Left kidney (tissue), 2 donors: ENCODE measurements around the gene SGK1. TPM values are rescaled to one million over a fixed set of nuclear protein-coding genes. Genes with fewer than 3 reads are reported as not detected.
"Not testable (repeated sequence)": the region's sequence is repeated elsewhere in the genome, so short reads cannot be mapped to it uniquely, and the experiment has no call there.

Source experiments
- DNase-seq: peaks from one replicate; pipeline ENCODE4 v3.0.0-alpha.2; 2013
- polyA plus RNA-seq: library from polyadenylated mRNA; unstranded; fragments of 120-200 nt; gene quantifications from one replicate; pipeline ENCODE4 v1.2.1, GENCODE V29; 2013; ENCODE audit not compliant: insufficient read length

SGK1 gene
- polyA plus RNA-seq, 1 donor: 88.6 TPM

- not testable (repeated sequence) for DNase-seq
Measured at GRCh38 chr6:134255280-134255679, 62.6 kb downstream of the SGK1 start.

DNA sequence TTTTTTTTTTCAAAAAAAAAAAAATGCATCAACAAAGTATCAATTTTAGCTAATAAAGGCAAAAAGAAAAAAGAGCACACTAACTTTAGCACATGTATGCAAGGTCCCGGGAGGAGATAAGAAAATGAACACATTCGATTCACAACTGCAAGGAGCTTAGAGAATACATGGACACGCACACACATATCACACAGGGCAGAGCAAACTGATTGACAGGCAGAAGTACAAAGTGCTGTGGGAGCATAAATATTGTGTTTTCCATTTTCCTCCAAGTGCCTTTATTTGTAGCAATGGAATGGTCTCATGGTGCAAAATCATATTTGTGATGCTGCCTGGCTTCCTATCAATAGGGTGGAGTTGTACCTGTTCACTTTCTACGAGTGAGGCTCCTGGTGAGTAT, 63.8 kb downstream of the SGK1 start:
- DNase-seq: no peak

GRCh38 chr6:134253681-134254080, 64.2 kb downstream of the SGK1 start:
- DNase-seq: peak; percentile 55

GRCh38 chr6:134251320-134251719, 66.6 kb downstream of the SGK1 start:
- DNase-seq: no peak

- no peak for DNase-seq
Measured at GRCh38 chr6:134250776-134251175, 67.1 kb downstream of the SGK1 start.

DNA sequence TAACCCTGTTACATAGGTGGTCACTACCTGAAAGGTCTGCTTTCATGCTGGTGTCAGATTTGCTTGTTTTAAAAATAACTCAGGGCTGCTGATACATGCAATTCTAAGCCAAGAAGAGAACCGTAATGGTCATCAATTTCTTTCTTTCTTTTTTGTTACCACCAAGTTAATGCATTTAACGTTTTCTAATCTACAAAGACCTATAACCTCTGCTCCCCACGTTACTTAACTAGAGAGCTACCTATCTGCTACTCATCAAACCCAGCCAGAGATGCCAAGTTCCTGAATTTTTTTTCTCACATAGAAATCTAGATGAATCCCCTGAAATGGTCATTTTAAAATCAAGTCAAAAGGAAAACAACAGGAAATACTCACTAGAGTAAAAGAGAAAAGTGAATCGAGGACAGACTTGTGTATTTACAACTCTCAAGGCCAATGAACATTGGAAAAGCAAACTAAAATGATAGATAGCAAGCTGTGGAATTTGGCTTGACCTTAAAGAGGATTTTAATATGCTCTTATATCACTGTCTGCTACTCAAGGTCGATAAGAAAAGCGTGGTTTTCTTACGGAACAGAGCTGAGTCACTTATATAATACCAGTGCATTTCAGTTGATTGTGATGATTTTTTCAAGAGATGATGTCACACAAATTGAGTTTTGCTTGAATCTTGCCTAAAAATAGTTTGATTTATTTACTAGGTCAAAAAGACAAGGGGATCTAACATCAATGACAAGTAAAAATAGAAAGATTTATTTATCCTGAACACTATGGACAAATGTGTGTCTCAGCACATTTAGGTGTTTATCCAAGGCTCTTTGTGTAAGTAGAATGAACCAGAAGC, 67.9 kb downstream of the SGK1 start:
- no peak for DNase-seq

DNA sequence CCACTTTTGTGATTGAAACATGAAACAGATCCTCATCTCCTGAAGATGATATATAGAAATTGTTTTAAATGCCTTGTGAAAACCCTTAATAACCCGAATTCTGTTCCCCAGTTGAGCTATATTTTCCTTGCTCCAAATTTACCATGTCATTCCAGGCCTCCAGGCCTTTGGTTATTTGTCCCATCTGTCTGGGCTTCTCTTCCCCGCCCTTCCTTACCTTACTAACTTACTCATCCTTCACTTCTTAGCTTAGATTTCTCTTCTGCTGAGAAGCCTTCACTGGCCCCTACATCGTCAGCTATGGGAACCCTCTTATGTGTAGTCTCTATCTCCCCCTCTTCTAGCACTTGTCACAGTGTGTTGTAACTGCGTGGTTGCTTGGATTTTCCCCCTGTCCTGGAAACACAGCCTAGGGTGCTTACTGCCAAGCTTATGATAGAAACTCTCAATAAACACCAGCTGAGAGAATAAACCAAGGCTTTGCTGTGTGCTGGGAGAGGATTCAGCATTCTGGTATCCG, 68.6 kb downstream of the SGK1 start:
- DNase-seq: no peak

- no peak for DNase-seq
Measured at GRCh38 chr6:134247844-134248580, 69.9 kb downstream of the SGK1 start.

DNA sequence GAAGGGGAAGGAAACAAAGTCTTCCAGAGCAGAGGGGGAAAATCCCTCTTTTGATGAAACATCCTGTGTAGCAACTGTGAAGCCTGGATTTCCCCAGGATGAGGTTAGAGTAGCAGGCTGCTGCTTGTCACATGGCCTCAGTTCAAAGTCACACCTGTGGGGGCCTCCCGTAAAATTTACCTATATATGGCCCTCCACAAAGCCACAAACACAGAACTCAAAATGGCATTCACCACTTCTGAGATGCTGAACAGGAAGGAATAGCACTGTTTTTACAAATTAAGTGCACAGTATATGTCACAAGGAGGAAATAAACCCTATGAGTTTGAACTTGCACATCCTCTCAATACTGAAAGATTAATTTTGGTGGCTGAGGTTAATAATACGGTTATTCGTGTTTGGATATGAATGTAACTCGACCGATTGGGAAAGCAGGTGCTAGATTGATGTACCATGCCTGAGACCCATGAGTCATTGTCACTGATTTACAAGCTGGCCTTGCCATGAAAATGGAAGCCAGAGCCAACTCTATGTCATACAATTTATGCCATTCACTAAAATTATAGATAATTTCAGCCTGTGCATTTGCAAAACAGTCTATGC, 70.6 kb downstream of the SGK1 start:
- DNase-seq: no peak

- DNase-seq: no peak
Measured at GRCh38 chr6:134245706-134246105, 72.2 kb downstream of the SGK1 start.

GRCh38 chr6:134245041-134245440, 72.9 kb downstream of the SGK1 start:
- no peak for DNase-seq

GRCh38 chr6:134240665-134241431, 77.1 kb downstream of the SGK1 start:
- DNase-seq: no peak

- no peak for DNase-seq
Measured at GRCh38 chr6:134238960-134239795, 78.7 kb downstream of the SGK1 start.

GRCh38 chr6:134238006-134238405, 79.9 kb downstream of the SGK1 start:
- DNase-seq: no peak

DNA sequence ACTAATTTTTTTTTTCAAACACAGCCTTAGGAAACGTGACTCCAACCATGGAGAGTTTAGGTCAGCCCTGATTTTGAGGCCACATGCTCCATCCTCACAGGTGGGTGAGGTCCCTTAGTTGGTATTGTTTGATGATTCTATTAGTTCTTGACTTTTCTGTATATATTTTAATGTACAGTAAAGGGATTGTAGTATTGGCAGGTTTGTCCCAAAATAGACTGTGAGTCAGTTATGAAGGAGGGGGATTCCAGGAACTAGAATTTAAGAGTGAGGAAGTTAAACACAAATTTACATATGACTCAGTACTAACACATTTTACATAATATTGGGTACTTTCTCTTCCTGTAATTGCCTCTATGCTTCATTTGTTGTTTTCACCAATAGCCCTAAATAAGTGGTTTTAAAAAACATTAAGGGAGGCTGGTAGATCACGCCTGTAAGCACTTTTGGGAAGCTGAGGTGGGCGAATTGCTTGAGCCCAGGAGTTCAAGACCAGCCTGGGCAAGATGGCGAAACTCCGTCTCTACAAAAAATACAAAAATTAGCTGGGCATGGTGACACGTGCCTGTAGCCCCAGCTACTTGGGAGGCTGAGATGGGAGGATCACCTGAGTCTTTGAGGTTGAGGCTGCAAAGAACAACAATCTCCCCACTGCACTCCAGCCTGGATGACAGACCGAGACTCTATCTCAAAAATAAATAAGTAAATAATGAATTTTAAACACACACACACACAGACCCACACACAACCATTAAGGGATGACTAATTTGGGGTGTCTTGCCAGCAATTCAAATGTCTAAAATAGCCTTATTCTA, 81.8 kb downstream of the SGK1 start:
- no peak for DNase-seq

DNA sequence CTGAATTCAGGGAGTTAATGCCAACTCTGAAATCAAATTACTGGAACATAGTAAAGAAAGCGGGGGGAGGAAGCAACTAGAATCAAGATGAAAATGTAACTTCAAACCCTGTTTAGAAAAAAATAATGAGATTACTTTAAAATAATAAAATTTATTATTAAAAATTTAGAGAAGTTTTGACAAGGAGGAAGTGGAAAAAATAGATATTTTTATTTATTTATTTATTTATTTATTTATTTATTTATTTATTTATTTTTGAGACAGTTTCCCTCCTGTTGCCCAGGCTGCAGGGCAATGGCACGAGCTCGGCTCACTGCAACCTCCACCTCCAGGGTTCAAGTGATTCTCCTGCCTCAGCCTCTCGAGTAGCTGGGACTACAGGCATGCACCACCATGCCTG, 82.6 kb downstream of the SGK1 start:
- DNase-seq: not testable (repeated sequence)

- no peak for DNase-seq
Measured at GRCh38 chr6:134233180-134233955, 84.5 kb downstream of the SGK1 start.

- no peak for DNase-seq
Measured at GRCh38 chr6:134230940-134231339, 87.0 kb downstream of the SGK1 start.

- DNase-seq: no peak
Measured at GRCh38 chr6:134230087-134230700, 87.7 kb downstream of the SGK1 start.
